ENCODE measurements around the gene OPRD1. TPM values are rescaled to one million over a fixed set of nuclear protein-coding genes. Genes with fewer than 3 reads are reported as not detected.
"Not testable (repeated sequence)": the region's sequence is repeated elsewhere in the genome, so short reads cannot be mapped to it uniquely, and the experiment has no call there.

OPRD1 gene
- under 1 TPM in 1 of 5 donors, not detected in 4; 0.37 TPM for total RNA-seq
- under 1 TPM in 1 of 3 donors, not detected in 2; 0.03 TPM for polyA plus RNA-seq
- long read RNA-seq, donor 1: 0 reads
- long read RNA-seq, donor 2: 0 reads
- long read RNA-seq, donor 3: 0 reads
- long read RNA-seq, donor 4: 0 reads
- long read RNA-seq, donor 5: 0 reads
- long read RNA-seq, donor 6: 0 reads
- long read RNA-seq, donor 7: 0 reads
- long read RNA-seq, donor 8: 0 reads
- long read RNA-seq, donor 9: 0 reads
- long read RNA-seq, donor 10: 0 reads

GRCh38 chr1:28811766-28812668 is at the start of gene OPRD1:
OPRD1 (plus strand) TSS chr1:28812170; CDS start chr1:28812384, 214 bp downstream.
- DNase-seq: peak in 1 of 2 donors; percentile 40
- Histone ChIP-seq H3K27ac (no peak within 1 kb of the TSS), H3K4me3 (no peak within 1 kb of the TSS), H3K9me3 (no peaks in the 10 kb centered on the region), H3K27me3 (peaks cover 11 to 90% (median 55%) of the 10 kb centered on the region in 3 donors), H3K36me3 (no peaks in the 10 kb centered on the region), H3K4me1 (peaks cover 0 to 11% (median 4%) of the 10 kb centered on the region in 4 donors)
- no peak for TF ChIP-seq POLR2AphosphoS5 (IDR thresholded peaks at IDR 0.05)
- no peak for TF ChIP-seq POLR2A (IDR thresholded peaks at IDR 0.05)
- no peak for TF ChIP-seq EP300 (IDR thresholded peaks at IDR 0.05)
- no peak for TF ChIP-seq CTCF (IDR thresholded peaks at IDR 0.05)
- intact Hi-C loops (cut with DNase I; ENCODE audit: low total_unique reads): no loop called here
- 3 to 24% (median 5%) methylated on average over 13 to 108 of the region's 108 CpGs for WGBS, 5 donors

- no peak for DNase-seq
- Histone ChIP-seq H3K27me3 (no peaks in the 10 kb centered on the region), H3K9me3 (no peaks in the 10 kb centered on the region), H3K36me3 (peaks cover 7 to 76% (median 53%) of the 10 kb centered on the region in 4 donors), H3K4me3 (no peak overlapping the region), H3K4me1 (peaks cover 0 to 41% (median 24%) of the 10 kb centered on the region in 4 donors), H3K27ac (no peak overlapping the region)
- TF ChIP-seq CTCF (IDR thresholded peaks at IDR 0.05): no peak
- no peak for TF ChIP-seq POLR2AphosphoS5 (IDR thresholded peaks at IDR 0.05)
- TF ChIP-seq EP300 (IDR thresholded peaks at IDR 0.05): no peak
- TF ChIP-seq POLR2A (IDR thresholded peaks at IDR 0.05): no peak
- 86 to 93% (median 91%) methylated on average over 2 of the region's 2 CpGs for WGBS, 5 donors
- intact Hi-C loops (cut with DNase I; ENCODE audit: low total_unique reads): no loop called here
These were observed 45.3 kb upstream of the OPRD1 start for GRCh38 chr1:28766532-28767183.

- Histone ChIP-seq H3K9me3 (no peaks in the 10 kb centered on the region), H3K4me3 (no peak overlapping the region), H3K36me3 (peaks cover 7 to 58% (median 53%) of the 10 kb centered on the region in 4 donors), H3K4me1 (peaks cover 9 to 28% (median 18%) of the 10 kb centered on the region in 4 donors), H3K27me3 (no peaks in the 10 kb centered on the region), H3K27ac (no peak overlapping the region)
- no peak for DNase-seq
- TF ChIP-seq CTCF (IDR thresholded peaks at IDR 0.05) (no peak), POLR2AphosphoS5 (IDR thresholded peaks at IDR 0.05) (no peak), EP300 (IDR thresholded peaks at IDR 0.05) (no peak), POLR2A (IDR thresholded peaks at IDR 0.05) (no peak)
- WGBS, 5 donors: 93 to 99% (median 95%) methylated on average over 3 of the region's 3 CpGs
- intact Hi-C loops (cut with DNase I; ENCODE audit: low total_unique reads): no loop called here
These were observed 41.3 kb upstream of the OPRD1 start for GRCh38 chr1:28770601-28771165.

- H3K9me3 ChIP-seq; intact Hi-C loops (cut with DNase I; ENCODE audit: low total_unique reads); H3K4me3 ChIP-seq; H3K27ac ChIP-seq; DNase-seq; H3K27me3 ChIP-seq: not testable (repeated sequence)
- peaks cover 9 to 26% (median 15%) of the 10 kb centered on the region in 4 donors for H3K4me1 ChIP-seq
- WGBS, 5 donors: 87 to 94% (median 91%) methylated on average over 10 of the region's 10 CpGs
- H3K36me3 ChIP-seq: peaks cover 7 to 55% (median 44%) of the 10 kb centered on the region in 4 donors
These were observed 40.0 kb upstream of the OPRD1 start for GRCh38 chr1:28771921-28772320.

Data from stomach (tissue), 19 donors.